ES-I3 (cell line): ENCODE data around the gene GRAMD1B.

Experiments used
- H3K36me3 ChIP-seq: 2 replicates; pipeline ENCODE4 v1.6.1; 2013; ENCODE audit warnings: mild to moderate bottlenecking, low read length, control low read depth, moderate library complexity; ENCODE audit not compliant: insufficient read depth
- H3K4me1 ChIP-seq: 2 replicates; pipeline ENCODE4 v1.6.1; 2013; ENCODE audit warnings: mild to moderate bottlenecking, control low read depth, low read length; ENCODE audit not compliant: insufficient read depth
- H3K9ac ChIP-seq: 2 replicates; pipeline ENCODE4 v1.6.1; 2013; ENCODE audit warnings: low read depth, mild to moderate bottlenecking, low read length, moderate library complexity
- H3K9me3 ChIP-seq: 2 replicates; pipeline ENCODE4 v1.6.1; 2013; ENCODE audit warnings: mild to moderate bottlenecking, low read length, moderate library complexity; ENCODE audit not compliant: control insufficient read depth, insufficient read depth

Gene GRAMD1B

DNA sequence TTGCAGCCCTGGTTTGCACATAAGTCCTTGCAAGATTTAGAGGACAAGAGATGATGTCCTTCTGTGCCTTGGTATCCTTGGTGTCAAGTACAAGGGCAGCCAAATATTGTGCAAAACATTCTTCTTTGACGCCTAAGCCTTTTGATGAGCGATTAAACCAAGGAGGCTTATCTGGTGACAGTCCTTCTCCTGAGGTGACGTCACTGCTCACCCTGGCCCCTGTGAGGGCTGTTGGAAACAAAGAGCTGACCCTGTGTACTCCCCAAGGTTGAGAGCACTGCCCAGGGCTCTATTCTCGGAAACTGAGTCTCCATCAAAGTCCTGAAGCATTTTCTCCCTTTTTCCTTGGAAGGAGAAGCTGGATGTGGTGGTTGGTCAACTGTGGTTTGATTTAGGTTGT lies 4.7 kb upstream of the GRAMD1B start:
- no peak overlapping the region for H3K9ac ChIP-seq
- no peaks in the 10 kb centered on the region for H3K9me3 ChIP-seq
- H3K36me3 ChIP-seq = no peaks in the 10 kb centered on the region
- H3K4me1 ChIP-seq = peaks cover 5% of the 10 kb centered on the region; the same call in 1 of the 2 replicates

DNA sequence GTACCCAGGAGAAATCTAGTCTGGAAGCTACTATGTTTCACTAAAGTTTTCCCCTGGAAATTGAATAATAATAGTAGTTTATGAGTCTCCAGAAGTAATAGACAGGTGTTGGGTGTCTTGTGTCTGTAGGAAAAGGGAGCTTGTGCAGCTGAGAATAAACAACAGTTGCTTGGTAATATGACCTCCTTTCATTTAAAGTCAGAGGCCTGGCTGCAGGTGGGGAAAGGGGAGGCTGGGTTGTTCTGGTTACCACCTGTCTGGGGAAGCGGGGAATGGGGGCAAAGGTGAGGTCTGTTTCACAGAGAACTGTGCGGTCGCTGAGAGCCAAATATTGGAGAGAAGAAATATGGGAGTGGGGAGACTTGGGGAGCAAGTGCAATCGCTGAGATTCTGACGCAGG lies 3.3 kb upstream of the GRAMD1B start:
- no peak overlapping the region for H3K9ac ChIP-seq

DNA sequence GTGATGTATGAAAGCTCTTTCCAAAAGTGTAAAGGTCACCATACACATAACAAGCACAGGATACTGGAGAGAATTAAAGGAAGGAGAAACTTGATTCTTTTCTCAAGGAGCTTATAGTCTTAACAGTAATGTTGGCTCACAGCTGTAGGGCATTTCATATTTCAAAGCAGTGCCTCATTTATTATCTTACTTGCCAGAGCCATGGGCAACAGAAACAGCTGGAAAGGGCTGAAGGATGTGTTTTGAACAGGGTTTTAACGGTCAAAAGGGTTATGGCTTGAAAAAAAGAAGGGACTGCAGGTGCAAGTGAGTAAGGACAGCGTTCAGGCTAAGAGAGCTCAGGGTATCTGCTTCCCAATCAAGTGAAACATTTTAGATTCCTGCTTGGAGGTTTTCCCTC lies 2.7 kb upstream of the GRAMD1B start:
- peaks cover 11% of the 10 kb centered on the region; the same call in 1 of the 2 replicates for H3K4me1 ChIP-seq
- no peaks in the 10 kb centered on the region for H3K36me3 ChIP-seq
- no peaks in the 10 kb centered on the region for H3K9me3 ChIP-seq
- H3K9ac ChIP-seq = no peak overlapping the region

More for the DNA sequence above, 3.3 kb upstream of the GRAMD1B start:
- H3K36me3 ChIP-seq = no peaks in the 10 kb centered on the region
- H3K4me1 ChIP-seq = peaks cover 9% of the 10 kb centered on the region; the same call in 1 of the 2 replicates
- no peaks in the 10 kb centered on the region for H3K9me3 ChIP-seq

DNA sequence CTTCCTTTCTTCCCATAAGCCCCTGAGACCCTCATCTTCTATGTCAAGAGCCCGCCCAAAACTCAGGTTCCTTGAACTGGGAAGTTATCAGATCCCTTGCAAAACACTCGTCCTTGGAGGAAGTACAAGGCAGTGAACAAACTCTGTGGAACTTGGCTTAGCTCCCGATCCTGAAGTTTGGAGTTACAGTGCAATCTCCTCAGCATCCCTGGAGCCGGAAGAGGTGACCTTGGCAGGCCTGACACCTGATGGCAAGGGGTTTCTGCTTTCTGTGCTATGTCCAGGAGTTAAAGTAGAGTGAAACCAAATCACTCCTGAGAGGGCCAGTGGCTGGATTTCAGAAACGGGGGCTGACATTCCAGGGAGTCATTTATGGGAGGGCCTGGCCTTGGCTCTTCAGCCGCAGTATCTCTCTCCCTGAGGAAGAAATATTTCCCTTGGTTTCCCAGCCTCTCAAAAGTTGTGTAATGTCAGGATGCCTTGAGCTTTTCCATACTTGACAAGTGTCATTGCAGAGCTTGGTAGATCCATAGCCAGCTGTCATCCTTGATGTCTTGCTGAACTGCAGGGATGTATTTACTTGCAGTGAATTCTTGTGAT lies 1.9 kb upstream of the GRAMD1B start:
- no peak overlapping the region for H3K9ac ChIP-seq
- no peaks in the 10 kb centered on the region for H3K36me3 ChIP-seq
- peaks cover 11% of the 10 kb centered on the region; the same call in 1 of the 2 replicates for H3K4me1 ChIP-seq
- H3K9me3 ChIP-seq = no peaks in the 10 kb centered on the region

DNA sequence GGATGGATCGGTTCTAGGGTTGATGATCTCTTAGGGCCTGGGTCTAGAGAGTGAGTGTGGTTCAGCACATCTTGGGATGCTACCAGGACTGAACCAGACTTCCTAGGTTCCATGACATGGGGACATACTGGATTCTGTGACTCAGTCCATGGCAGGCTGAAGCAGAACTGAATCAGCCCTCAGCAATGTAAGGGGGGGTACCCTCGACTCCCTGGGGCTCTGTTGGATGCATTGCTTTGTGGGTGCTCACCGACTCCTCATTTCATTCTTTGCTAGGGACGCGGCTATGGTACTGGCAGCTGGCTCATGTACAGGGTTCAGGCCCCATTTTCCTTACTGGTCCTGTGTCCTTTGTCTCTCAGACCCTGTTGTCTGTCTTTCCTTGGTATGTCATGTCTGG lies 733 bp upstream of the GRAMD1B start:
- no peaks in the 10 kb centered on the region for H3K36me3 ChIP-seq
- peak overlapping the region; percentile 43; the same call in 1 of the 2 replicates for H3K9ac ChIP-seq
- peaks cover 11% of the 10 kb centered on the region; the same call in 1 of the 2 replicates for H3K4me1 ChIP-seq
- H3K9me3 ChIP-seq = no peaks in the 10 kb centered on the region

DNA sequence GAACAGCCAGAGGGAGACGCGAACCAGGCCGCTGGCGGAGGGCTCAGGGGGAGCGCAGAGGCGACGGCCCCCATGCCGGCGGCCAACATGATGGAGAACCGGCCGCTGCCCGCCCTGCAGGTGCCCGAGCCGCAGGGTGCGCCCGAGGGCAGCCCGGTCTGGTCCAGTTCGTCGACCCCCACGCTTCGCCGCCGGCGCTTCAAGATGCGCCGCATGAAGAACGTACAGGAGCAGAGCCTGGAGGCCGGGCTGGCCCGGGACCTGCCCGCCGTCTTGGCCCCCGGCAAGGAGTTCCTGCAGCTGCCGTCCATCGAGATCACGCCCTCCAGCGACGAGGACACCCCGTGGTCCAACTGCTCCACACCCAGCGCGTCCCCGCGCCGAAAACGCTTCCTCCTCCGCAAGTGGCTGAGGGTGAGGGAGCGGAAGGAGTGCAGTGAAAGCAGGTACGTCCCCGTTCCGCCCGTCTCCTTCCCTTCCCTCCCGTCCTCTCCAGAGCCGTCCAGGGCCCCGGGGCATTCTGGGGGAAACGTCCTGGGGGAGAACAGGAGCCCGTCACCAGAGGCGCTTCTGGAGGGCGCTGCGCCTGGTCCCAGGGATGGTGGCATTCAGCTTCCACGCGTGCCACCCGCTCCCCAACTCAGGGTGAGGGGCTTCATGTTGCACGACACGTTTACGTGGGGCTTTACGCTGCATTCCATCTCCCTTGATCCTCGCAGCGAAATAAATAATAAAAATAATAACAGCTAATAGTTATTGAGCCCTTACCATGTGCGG lies 840 bp downstream of the GRAMD1B start:
- peak overlapping the region; percentile 65 for H3K9ac ChIP-seq
- H3K9me3 ChIP-seq = no peaks in the 10 kb centered on the region
- H3K4me1 ChIP-seq = peaks cover 20% of the 10 kb centered on the region
- no peaks in the 10 kb centered on the region for H3K36me3 ChIP-seq

DNA sequence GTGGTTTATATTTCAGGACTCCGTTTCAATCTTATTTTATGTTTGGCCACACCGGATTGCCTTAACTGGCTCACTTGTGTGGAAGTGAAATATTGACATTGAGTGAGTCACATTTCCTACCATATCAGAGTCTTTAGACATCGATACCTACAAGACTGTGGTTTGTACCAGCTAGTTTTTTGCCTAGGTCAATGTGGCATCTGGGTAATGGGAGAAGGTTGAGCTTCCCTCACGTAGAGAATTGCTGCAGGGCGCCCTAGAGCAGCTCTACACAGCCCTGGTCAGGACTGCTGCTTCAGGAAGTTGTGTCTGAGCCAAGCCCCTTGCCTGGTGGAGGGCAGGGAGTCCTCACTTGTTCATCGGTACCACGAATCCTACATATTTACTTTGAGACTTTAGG lies 1.6 kb downstream of the GRAMD1B start:
- Histone ChIP-seq H3K36me3 (no peaks in the 10 kb centered on the region), H3K4me1 (peaks cover 14% of the 10 kb centered on the region), H3K9me3 (no peaks in the 10 kb centered on the region), H3K9ac (peak overlapping the region; percentile 65; the same call in 1 of the 2 replicates)

DNA sequence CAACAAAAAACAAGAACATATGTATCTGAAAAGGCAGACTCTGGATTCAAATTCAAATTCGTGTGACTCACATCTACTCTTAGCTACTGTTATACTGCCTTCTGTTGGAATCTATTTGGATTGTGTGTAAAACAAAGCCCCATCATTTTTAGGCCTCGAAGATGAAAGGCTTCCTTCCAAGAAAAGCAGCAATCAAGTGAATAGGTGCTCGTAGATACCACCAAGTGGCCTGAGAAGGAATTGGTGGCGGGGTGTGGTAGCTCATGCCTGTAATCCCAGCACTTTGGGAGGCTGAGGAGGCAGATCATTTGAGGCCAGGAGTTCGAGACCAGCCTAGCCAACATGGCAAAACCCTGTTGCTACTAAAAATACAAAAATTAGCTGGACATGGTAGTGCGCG lies 4.2 kb downstream of the GRAMD1B start:
- Histone ChIP-seq H3K36me3 (no peaks in the 10 kb centered on the region), H3K9me3 (no peaks in the 10 kb centered on the region), H3K9ac (no peak overlapping the region), H3K4me1 (peaks cover 31% of the 10 kb centered on the region)

DNA sequence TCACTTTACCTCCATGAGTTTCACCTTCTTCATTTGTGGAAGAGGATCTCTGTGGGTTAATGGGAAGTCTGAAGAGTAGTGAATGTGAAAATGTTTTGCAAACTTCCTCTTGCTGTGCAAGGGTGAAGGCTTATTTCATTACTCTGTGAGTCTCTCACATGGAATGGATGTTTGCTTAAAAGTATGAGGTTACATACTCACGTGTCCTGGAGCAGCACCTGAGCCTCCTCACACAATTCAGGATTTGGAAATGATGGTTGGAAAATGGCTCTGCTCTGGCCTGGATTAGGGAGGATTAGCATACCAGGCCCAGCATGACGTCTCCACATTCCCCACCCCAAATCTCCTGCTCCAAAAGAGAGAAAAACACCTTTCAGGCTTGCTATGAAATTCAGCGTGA lies 4.8 kb downstream of the GRAMD1B start:
- H3K36me3 ChIP-seq = no peaks in the 10 kb centered on the region
- no peaks in the 10 kb centered on the region for H3K9me3 ChIP-seq
- H3K9ac ChIP-seq = no peak overlapping the region
- H3K4me1 ChIP-seq = peaks cover 31% of the 10 kb centered on the region

DNA sequence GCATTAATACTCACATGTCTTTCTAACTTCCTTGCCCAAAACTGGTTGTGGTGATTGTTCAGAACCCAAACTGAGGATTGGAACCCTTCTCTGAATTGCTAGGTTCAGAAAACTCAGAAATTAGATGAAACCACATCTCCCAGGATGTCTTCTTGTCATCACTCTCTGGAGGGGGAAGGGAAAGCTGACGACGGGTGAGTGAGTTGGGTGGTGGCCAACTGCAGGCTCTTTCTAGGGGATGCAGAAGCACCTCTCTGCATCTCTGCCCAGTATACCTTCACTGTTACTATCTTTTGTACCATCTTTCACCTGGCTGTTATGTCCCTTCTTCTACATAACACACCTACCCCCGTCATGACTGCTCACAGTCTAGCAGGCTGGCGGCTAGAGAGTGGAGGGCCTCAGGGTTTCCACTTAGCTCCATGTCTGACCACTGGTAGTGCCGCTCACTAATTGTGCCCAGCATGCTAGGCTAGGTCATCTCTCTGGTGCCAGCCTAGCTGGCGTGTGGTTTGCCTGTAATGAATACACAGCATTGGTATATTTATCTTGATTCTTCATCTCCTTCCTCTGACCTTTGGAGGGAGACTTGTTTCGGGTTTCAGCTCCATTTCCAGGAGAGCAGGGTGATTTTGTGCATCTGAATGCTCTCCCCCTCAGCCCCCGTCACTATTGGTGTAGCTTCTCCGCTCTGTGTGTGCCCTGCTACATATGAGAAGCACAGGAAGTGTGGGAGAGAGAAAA lies 7.3 kb downstream of the GRAMD1B start:
- no peaks in the 10 kb centered on the region for H3K36me3 ChIP-seq
- H3K9me3 ChIP-seq = no peaks in the 10 kb centered on the region
- no peak overlapping the region for H3K9ac ChIP-seq
- H3K4me1 ChIP-seq = peaks cover 26% of the 10 kb centered on the region

DNA sequence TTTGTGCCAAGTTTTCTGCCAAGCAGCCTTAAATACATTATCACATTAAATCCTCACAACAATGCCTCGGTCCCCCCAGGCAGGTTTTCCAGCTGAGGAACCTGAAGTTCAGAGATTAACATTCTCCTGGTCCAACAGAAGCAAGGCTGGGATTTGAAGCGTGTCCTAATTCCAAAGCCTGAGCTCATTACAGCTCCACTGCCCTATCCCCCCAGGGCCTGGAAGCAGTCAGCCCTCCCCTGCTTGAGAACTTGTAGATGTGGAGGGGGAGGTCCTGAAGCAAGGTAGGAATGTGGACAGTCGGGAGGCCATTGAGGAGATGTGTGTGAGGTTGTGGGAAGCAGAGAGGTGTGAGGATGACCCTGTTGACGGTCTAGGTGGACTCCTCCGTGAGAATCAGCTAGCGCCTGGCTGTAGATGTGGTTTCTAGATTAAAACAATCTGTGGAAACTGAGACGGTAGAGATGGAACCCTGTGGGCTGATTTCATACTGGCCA lies 8.1 kb downstream of the GRAMD1B start:
- H3K9me3 ChIP-seq = peaks cover 2% of the 10 kb centered on the region; the same call in 1 of the 2 replicates
- H3K4me1 ChIP-seq = peaks cover 26% of the 10 kb centered on the region
- H3K9ac ChIP-seq = no peak overlapping the region
- no peaks in the 10 kb centered on the region for H3K36me3 ChIP-seq

DNA sequence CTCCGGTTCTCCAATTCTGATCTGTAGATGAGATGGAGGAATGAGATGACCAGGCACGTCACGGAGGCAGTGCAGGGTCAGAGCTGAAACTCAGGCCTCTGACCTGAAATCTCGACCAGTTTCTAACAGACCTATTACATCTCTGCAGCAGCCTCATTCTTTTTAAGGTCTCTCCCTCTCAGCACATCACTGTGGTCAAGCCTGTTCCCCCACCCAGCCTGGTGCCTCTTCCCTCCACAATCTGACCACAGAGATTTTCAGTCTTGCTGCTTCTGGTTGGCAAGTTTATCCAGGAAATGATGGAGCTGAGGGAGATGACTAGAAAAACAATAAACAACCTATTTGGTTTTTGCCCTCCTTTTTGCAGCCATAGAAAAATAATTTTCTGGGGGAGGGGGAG lies 9.5 kb downstream of the GRAMD1B start:
- H3K36me3 ChIP-seq = no peaks in the 10 kb centered on the region
- H3K4me1 ChIP-seq = peaks cover 26% of the 10 kb centered on the region
- H3K9ac ChIP-seq = no peak overlapping the region
- H3K9me3 ChIP-seq = peaks cover 4% of the 10 kb centered on the region; the same call in 1 of the 2 replicates

DNA sequence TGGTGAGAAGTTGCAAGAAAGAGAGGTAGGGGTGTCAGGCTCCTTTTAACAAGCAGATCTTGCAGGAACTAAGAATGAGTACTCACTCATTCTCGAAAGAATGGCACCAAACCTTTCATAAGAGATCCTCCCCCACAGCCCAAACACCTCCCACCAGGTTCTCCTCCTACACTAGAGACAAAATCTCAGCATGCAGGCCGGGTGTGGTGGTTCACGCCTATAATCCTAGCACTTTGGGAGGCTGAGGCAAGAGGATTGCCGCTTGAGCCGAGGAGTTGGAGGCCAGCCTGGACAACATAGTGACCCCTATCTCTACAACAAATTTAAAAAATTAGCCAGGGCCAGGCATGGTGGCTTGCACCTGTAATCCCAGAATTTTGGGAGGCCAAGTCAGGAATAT lies 11.1 kb downstream of the GRAMD1B start:
- Histone ChIP-seq H3K9ac (no peak overlapping the region), H3K36me3 (no peaks in the 10 kb centered on the region), H3K4me1 (peaks cover 17% of the 10 kb centered on the region), H3K9me3 (peaks cover 4% of the 10 kb centered on the region; the same call in 1 of the 2 replicates)

DNA sequence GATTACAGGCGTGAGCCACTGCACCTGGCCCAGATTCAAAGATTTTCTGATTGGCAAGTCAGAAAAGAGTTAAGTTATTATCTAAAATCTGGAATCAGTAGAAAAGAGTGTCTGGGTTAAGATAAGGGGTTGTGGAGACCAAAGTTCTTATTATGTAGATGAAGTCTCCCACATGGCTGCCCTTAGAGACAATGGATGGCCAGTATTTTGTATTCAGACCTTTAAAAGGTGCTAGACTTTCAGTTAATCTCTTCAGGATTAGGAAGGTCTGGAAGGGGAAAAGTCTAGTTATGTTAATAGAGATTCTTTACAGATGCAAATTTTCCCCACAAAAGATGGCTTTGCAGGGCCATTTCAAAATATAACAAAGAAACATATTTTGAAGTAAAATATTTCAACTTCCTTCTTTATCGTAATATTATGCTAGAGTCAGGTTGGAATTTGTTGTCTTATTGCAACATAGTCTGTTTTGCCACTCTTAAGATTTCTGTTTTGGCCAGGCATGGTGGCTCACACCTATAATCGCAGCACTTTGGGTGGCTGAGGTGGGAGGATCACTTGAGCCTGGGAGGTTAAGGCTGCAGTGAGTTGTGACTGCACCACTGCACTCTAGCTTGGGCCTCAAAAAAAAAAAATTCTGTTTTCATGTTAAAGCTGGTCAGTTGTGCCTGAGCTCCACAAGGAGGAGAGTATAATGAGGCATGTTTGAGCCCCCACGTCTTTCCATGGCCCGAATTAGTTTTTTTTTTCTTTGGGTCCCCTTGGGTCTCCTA lies 14.0 kb downstream of the GRAMD1B start:
- Histone ChIP-seq H3K9me3 (peaks cover 4% of the 10 kb centered on the region; the same call in 1 of the 2 replicates), H3K4me1 (no peaks in the 10 kb centered on the region), H3K9ac (no peak overlapping the region), H3K36me3 (no peaks in the 10 kb centered on the region)
